Renal pelvis (tissue), 4 donors: ENCODE data around the gene IL1RAPL1. TPM values are rescaled to one million over a fixed set of nuclear protein-coding genes. Genes with fewer than 3 reads are reported as not detected.

Source experiments
- DNase-seq: peaks from one replicate; pipeline ENCODE4 v3.0.0-alpha.2; 2013
- polyA plus RNA-seq, 3 donors: library from polyadenylated mRNA; unstranded; fragments of 120-200 nt; gene quantifications; one replicate each; pipeline ENCODE4 v1.2.1, GENCODE V29; 2013; ENCODE audit not compliant: insufficient read length in 3 of 3

Gene IL1RAPL1
- polyA plus RNA-seq, 3 donors: 2.0 to 2.4 (median 2.3) TPM

GRCh38 chrX:29643181-29643580 is 1055.9 kb downstream of the IL1RAPL1 start:
- DNase-seq: no peak

GRCh38 chrX:29648161-29648560 is 1060.9 kb downstream of the IL1RAPL1 start:
- DNase-seq: no peak

- peak; percentile 5 for DNase-seq
These were observed 1065.2 kb downstream of the IL1RAPL1 start for GRCh38 chrX:29652484-29652883.

GRCh38 chrX:29653721-29654120 is 1066.5 kb downstream of the IL1RAPL1 start:
- DNase-seq: no peak

- no peak for DNase-seq
These were observed 1072.7 kb downstream of the IL1RAPL1 start for GRCh38 chrX:29659911-29660310.

GRCh38 chrX:29661290-29661689 is 1074.0 kb downstream of the IL1RAPL1 start:
- no peak for DNase-seq

- no peak for DNase-seq
These were observed 1074.9 kb downstream of the IL1RAPL1 start for GRCh38 chrX:29662101-29662500.

GRCh38 chrX:29662759-29663503 is 1075.7 kb downstream of the IL1RAPL1 start:
- peak; percentile 19 for DNase-seq

- no peak for DNase-seq
These were observed 1078.3 kb downstream of the IL1RAPL1 start for GRCh38 chrX:29665532-29665931.

GRCh38 chrX:29666366-29666765 is 1079.1 kb downstream of the IL1RAPL1 start:
- no peak for DNase-seq

GRCh38 chrX:29671421-29671820 is 1084.2 kb downstream of the IL1RAPL1 start:
- DNase-seq: no peak

- no peak for DNase-seq
These were observed 1100.4 kb downstream of the IL1RAPL1 start for GRCh38 chrX:29687687-29688086.

- DNase-seq: no peak
These were observed 1102.8 kb downstream of the IL1RAPL1 start for GRCh38 chrX:29690061-29690460.

- DNase-seq: no peak
These were observed 1103.8 kb downstream of the IL1RAPL1 start for GRCh38 chrX:29691044-29691443.

GRCh38 chrX:29693912-29694311 is 1106.7 kb downstream of the IL1RAPL1 start:
- DNase-seq: no peak

- DNase-seq: no peak
These were observed 1112.0 kb downstream of the IL1RAPL1 start for GRCh38 chrX:29699239-29699638.

GRCh38 chrX:29707088-29707487 is 1119.8 kb downstream of the IL1RAPL1 start:
- DNase-seq: no peak

- no peak for DNase-seq
These were observed 1133.9 kb downstream of the IL1RAPL1 start for GRCh38 chrX:29721152-29721551.

GRCh38 chrX:29724316-29724715 is 1137.1 kb downstream of the IL1RAPL1 start:
- no peak for DNase-seq

- DNase-seq: no peak
These were observed 1139.6 kb downstream of the IL1RAPL1 start for GRCh38 chrX:29726811-29727210.

- no peak for DNase-seq
These were observed 1141.4 kb downstream of the IL1RAPL1 start for GRCh38 chrX:29728639-29729038.

GRCh38 chrX:29744966-29745365 is 1157.7 kb downstream of the IL1RAPL1 start:
- DNase-seq: no peak

GRCh38 chrX:29746326-29746725 is 1159.1 kb downstream of the IL1RAPL1 start:
- DNase-seq: no peak

- no peak for DNase-seq
These were observed 1174.8 kb downstream of the IL1RAPL1 start for GRCh38 chrX:29762006-29762405.
